ENCODE measurements around the gene BRD4. TPM values are rescaled to one million over a fixed set of nuclear protein-coding genes. Genes with fewer than 3 reads are reported as not detected.

Gene BRD4
- total and polyA plus RNA-seq, 2 donors (not counting 1 experiment from before 2014, with no cell fraction given) = 9.9 to 20.1 TPM

DNA sequence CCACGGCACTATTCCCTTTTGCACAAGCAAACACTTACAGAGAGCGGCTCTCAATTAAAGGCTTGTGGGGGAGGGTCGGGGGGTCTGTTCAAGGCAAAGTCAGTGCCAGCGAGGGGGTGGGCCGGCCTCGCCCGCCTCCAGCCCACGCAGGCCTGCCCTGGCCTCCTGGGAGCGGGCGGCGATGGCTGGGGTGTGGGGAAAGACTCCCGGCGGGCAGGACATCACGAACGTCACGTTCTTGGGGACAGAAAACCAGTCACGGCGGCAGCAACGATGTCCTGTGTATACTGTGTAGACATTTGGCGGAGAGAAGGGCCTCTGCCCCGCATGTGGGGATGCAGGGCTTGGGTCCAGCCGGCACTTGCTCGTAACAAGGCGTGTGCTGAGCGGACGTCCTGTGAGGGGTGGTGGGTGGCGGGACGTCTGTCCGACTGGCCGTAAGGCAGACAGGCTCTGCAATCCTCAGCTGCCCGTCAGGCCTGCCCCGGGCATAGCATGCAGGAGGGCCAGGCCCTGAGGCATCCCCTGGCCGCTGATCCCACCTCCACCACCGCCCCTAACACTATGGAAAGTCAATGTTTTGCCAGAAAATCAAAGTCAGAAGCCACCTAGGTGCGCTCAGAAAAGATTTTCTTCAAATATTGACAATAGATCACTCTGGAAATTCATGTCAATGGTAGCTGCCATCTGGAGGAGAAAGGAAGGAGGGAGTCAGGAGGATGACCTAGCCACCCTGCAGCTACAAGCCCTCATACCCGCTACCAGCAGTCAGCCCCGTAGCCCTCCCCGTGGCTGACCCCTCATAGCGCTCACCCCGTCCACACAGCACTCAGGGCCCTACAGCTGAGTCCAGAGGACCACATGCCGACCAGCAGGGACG, 94.3 kb downstream of the BRD4 start:
- H3K4me3 ChIP-seq (replicated peaks in 1 of 4; ENCODE audit: control extremely low read depth in 1 of 4, insufficient read depth in 1 of 4, low read depth in 3 of 4, low read length in 4 of 4) = no peak overlapping the region
- no peak for TF ChIP-seq EZH2 (IDR thresholded peaks at IDR 0.05; ENCODE audit: low read length, missing control alignments)
- TF ChIP-seq, protein P1, sequence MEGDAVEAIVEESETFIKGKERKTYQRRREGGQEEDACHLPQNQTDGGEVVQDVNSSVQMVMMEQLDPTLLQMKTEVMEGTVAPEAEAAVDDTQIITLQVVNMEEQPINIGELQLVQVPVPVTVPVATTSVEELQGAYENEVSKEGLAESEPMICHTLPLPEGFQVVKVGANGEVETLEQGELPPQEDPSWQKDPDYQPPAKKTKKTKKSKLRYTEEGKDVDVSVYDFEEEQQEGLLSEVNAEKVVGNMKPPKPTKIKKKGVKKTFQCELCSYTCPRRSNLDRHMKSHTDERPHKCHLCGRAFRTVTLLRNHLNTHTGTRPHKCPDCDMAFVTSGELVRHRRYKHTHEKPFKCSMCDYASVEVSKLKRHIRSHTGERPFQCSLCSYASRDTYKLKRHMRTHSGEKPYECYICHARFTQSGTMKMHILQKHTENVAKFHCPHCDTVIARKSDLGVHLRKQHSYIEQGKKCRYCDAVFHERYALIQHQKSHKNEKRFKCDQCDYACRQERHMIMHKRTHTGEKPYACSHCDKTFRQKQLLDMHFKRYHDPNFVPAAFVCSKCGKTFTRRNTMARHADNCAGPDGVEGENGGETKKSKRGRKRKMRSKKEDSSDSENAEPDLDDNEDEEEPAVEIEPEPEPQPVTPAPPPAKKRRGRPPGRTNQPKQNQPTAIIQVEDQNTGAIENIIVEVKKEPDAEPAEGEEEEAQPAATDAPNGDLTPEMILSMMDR (conservative IDR thresholded peaks at IDR 0.05 in 1 of 2, IDR thresholded peaks at IDR 0.05 in 1 of 2; ENCODE audit: low read depth in 1 of 2, low read length in 2 of 2) = no peak
- H3K27me3 ChIP-seq (ENCODE audit: control insufficient read depth, insufficient read depth, low read length) = no peaks in the 10 kb centered on the region
- no peak overlapping the region for H2AFZ ChIP-seq (ENCODE audit: low read length)
- no peaks in the 10 kb centered on the region for H4K20me1 ChIP-seq (ENCODE audit: control insufficient read depth, extremely low read depth, insufficient read depth, low read length)
- H3K79me2 ChIP-seq (ENCODE audit: control insufficient read depth, insufficient read depth, low read length) = no peaks in the 10 kb centered on the region
- no peak for DNase-seq (ENCODE audit: low read depth in 2 of 2)
- H3K9me3 ChIP-seq (ENCODE audit: control insufficient read depth, insufficient read depth, low read depth, low read length) = no peaks in the 10 kb centered on the region
- no peaks in the 10 kb centered on the region for H3K4me1 ChIP-seq (ENCODE audit: control insufficient read depth, extremely low read depth, insufficient read depth, low read length)
- peaks cover 30% of the 10 kb centered on the region for H3K36me3 ChIP-seq (ENCODE audit: control insufficient read depth, insufficient read depth, low read length)
- H3K9ac ChIP-seq (ENCODE audit: insufficient read depth, low read length) = no peak overlapping the region
- no peak overlapping the region for H3K4me2 ChIP-seq (ENCODE audit: extremely low read depth, insufficient read depth, low read length)
- no peak overlapping the region for H3K27ac ChIP-seq (ENCODE audit: insufficient read depth, low read length)

GRCh38 chr19:15236886-15237285, 95.5 kb downstream of the BRD4 start:
- Histone ChIP-seq H3K9ac (ENCODE audit: insufficient read depth, low read length) (no peak overlapping the region), H3K79me2 (ENCODE audit: control insufficient read depth, insufficient read depth, low read length) (no peaks in the 10 kb centered on the region), H3K36me3 (ENCODE audit: control insufficient read depth, insufficient read depth, low read length) (peaks cover 23% of the 10 kb centered on the region), H3K4me2 (ENCODE audit: extremely low read depth, insufficient read depth, low read length) (no peak overlapping the region), H4K20me1 (ENCODE audit: control insufficient read depth, extremely low read depth, insufficient read depth, low read length) (no peaks in the 10 kb centered on the region), H3K4me1 (ENCODE audit: control insufficient read depth, extremely low read depth, insufficient read depth, low read length) (no peaks in the 10 kb centered on the region), H3K9me3 (ENCODE audit: control insufficient read depth, insufficient read depth, low read depth, low read length) (no peaks in the 10 kb centered on the region), H2AFZ (ENCODE audit: low read length) (no peak overlapping the region), H3K4me3 (replicated peaks in 1 of 4; ENCODE audit: control extremely low read depth in 1 of 4, insufficient read depth in 1 of 4, low read depth in 3 of 4, low read length in 4 of 4) (no peak overlapping the region), H3K27me3 (ENCODE audit: control insufficient read depth, insufficient read depth, low read length) (no peaks in the 10 kb centered on the region), H3K27ac (ENCODE audit: insufficient read depth, low read length) (no peak overlapping the region)
- no peak for DNase-seq (ENCODE audit: low read depth in 2 of 2)
- TF ChIP-seq, protein P1 (conservative IDR thresholded peaks at IDR 0.05 in 1 of 2, IDR thresholded peaks at IDR 0.05 in 1 of 2; ENCODE audit: low read depth in 1 of 2, low read length in 2 of 2) = no peak
- TF ChIP-seq EZH2 (IDR thresholded peaks at IDR 0.05; ENCODE audit: low read length, missing control alignments) = no peak

DNA sequence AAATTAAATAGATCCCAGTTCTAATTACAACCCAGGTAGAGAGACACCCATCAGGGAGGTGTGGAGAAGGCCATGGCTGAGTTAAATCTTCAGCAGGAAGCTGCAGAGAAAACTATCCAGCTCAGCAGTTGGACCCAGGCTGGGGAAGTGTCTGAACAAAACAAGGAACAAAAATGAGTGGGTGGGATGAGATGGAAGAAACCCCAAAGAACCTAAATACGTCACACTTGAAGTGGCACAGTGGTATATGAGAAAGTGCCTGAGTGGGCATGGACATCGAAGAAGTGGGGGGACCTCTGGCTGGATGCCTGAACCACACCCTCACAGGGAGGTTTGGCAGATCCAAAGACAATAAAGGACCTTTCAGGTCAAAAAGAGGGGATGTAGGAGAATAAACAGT, 96.6 kb downstream of the BRD4 start:
- Histone ChIP-seq H3K9me3 (ENCODE audit: control insufficient read depth, insufficient read depth, low read depth, low read length) (no peaks in the 10 kb centered on the region), H3K36me3 (ENCODE audit: control insufficient read depth, insufficient read depth, low read length) (peaks cover 16% of the 10 kb centered on the region), H3K27ac (ENCODE audit: insufficient read depth, low read length) (no peak overlapping the region), H3K4me2 (ENCODE audit: extremely low read depth, insufficient read depth, low read length) (no peak overlapping the region), H3K4me1 (ENCODE audit: control insufficient read depth, extremely low read depth, insufficient read depth, low read length) (no peaks in the 10 kb centered on the region), H3K9ac (ENCODE audit: insufficient read depth, low read length) (no peak overlapping the region), H2AFZ (ENCODE audit: low read length) (no peak overlapping the region), H3K79me2 (ENCODE audit: control insufficient read depth, insufficient read depth, low read length) (no peaks in the 10 kb centered on the region), H3K4me3 (replicated peaks in 1 of 4; ENCODE audit: control extremely low read depth in 1 of 4, insufficient read depth in 1 of 4, low read depth in 3 of 4, low read length in 4 of 4) (no peak overlapping the region), H3K27me3 (ENCODE audit: control insufficient read depth, insufficient read depth, low read length) (no peaks in the 10 kb centered on the region), H4K20me1 (ENCODE audit: control insufficient read depth, extremely low read depth, insufficient read depth, low read length) (no peaks in the 10 kb centered on the region)
- no peak for DNase-seq (ENCODE audit: low read depth in 2 of 2)
- TF ChIP-seq EZH2 (IDR thresholded peaks at IDR 0.05; ENCODE audit: low read length, missing control alignments) = no peak
- TF ChIP-seq, protein P1 (conservative IDR thresholded peaks at IDR 0.05 in 1 of 2, IDR thresholded peaks at IDR 0.05 in 1 of 2; ENCODE audit: low read depth in 1 of 2, low read length in 2 of 2) = no peak

All from fibroblast of lung (primary cell).